Type B pancreatic cell (in vitro differentiated cells): Measurements from ENCODE around the gene ABHD14A. TPM values are rescaled to one million over a fixed set of nuclear protein-coding genes. Genes with fewer than 3 reads are reported as not detected.

Experiments used
- DNase-seq: peaks from one replicate; pipeline ENCODE4 v3.0.0; 2021; ENCODE audit warnings: mixed read lengths; ENCODE audit not compliant: unreplicated experiment; ENCODE audit errors: extremely low spot score
- H3K27ac Mint-ChIP-seq: 2 replicates; pipeline ENCODE4 v1.8.0; 2021; ENCODE audit warnings: mild to moderate bottlenecking, mixed read lengths
- H3K27me3 Mint-ChIP-seq: 2 replicates; pipeline ENCODE4 v1.8.0; 2021; ENCODE audit warnings: mixed read lengths
- H3K36me3 Mint-ChIP-seq: 2 replicates; pipeline ENCODE4 v1.8.0; 2021; ENCODE audit warnings: mixed read lengths
- H3K4me1 Mint-ChIP-seq: one replicate; pipeline ENCODE4 v1.8.0; 2021; ENCODE audit warnings: mixed read lengths; ENCODE audit not compliant: unreplicated experiment
- H3K4me3 Mint-ChIP-seq: 2 replicates; pipeline ENCODE4 v1.8.0; 2021; ENCODE audit warnings: mild to moderate bottlenecking, mixed read lengths
- H3K9me3 Mint-ChIP-seq: 2 replicates; pipeline ENCODE4 v1.8.0; 2021; ENCODE audit warnings: mixed read lengths
- total RNA-seq: library from RNA; stranded (reverse); gene quantifications from 2 replicates; pipeline ENCODE4 v1.2.1, GENCODE V29; 2021; ENCODE audit warnings: low replicate concordance
- TF ChIP-seq, protein P1 (sequence below): fragments of 200-600 bp; sonication (generic); conservative IDR thresholded peaks from 2 replicates; pipeline ENCODE4 v1.5.0; 2021; ENCODE audit warnings: antibody characterized with exemption, mild to moderate bottlenecking

Gene ABHD14A
- total RNA-seq, 1 donor from 2014 or later: 16.6 TPM

GRCh38 chr3:52007291-52007690, 32.4 kb downstream of the ABHD14A start:
- TF ChIP-seq, protein P1, sequence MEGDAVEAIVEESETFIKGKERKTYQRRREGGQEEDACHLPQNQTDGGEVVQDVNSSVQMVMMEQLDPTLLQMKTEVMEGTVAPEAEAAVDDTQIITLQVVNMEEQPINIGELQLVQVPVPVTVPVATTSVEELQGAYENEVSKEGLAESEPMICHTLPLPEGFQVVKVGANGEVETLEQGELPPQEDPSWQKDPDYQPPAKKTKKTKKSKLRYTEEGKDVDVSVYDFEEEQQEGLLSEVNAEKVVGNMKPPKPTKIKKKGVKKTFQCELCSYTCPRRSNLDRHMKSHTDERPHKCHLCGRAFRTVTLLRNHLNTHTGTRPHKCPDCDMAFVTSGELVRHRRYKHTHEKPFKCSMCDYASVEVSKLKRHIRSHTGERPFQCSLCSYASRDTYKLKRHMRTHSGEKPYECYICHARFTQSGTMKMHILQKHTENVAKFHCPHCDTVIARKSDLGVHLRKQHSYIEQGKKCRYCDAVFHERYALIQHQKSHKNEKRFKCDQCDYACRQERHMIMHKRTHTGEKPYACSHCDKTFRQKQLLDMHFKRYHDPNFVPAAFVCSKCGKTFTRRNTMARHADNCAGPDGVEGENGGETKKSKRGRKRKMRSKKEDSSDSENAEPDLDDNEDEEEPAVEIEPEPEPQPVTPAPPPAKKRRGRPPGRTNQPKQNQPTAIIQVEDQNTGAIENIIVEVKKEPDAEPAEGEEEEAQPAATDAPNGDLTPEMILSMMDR: no peak
- no peak for DNase-seq
- peaks cover 16% of the 10 kb centered on the region for H3K4me1 Mint-ChIP-seq
- H3K27me3 Mint-ChIP-seq: peaks cover 4% of the 10 kb centered on the region
- H3K9me3 Mint-ChIP-seq: no peaks in the 10 kb centered on the region
- H3K27ac Mint-ChIP-seq: no peak overlapping the region
- no peaks in the 10 kb centered on the region for H3K36me3 Mint-ChIP-seq
- no peak overlapping the region for H3K4me3 Mint-ChIP-seq

- Mint-ChIP-seq H3K27ac (no peak overlapping the region), H3K36me3 (no peaks in the 10 kb centered on the region), H3K9me3 (no peaks in the 10 kb centered on the region), H3K4me3 (no peak overlapping the region), H3K27me3 (peaks cover 4% of the 10 kb centered on the region), H3K4me1 (peaks cover 7% of the 10 kb centered on the region)
- TF ChIP-seq, protein P1: no peak
- no peak for DNase-seq
These were observed 35.6 kb downstream of the ABHD14A start for GRCh38 chr3:52010431-52010830.

- H3K4me3 Mint-ChIP-seq: no peak overlapping the region
- H3K36me3 Mint-ChIP-seq: no peaks in the 10 kb centered on the region
- peaks cover 4% of the 10 kb centered on the region for H3K27me3 Mint-ChIP-seq
- DNase-seq: no peak
- TF ChIP-seq, protein P1: no peak
- H3K27ac Mint-ChIP-seq: no peak overlapping the region
- no peaks in the 10 kb centered on the region for H3K9me3 Mint-ChIP-seq
- H3K4me1 Mint-ChIP-seq: peaks cover 10% of the 10 kb centered on the region
These were observed 37.8 kb downstream of the ABHD14A start for GRCh38 chr3:52012699-52013098.

GRCh38 chr3:52013802-52014598, 39.1 kb downstream of the ABHD14A start:
- Mint-ChIP-seq H3K4me1 (peaks cover 10% of the 10 kb centered on the region), H3K27me3 (peaks cover 4% of the 10 kb centered on the region), H3K4me3 (no peak overlapping the region), H3K27ac (no peak overlapping the region), H3K9me3 (no peaks in the 10 kb centered on the region), H3K36me3 (no peaks in the 10 kb centered on the region)
- TF ChIP-seq, protein P1: no peak
- DNase-seq: no peak

DNA sequence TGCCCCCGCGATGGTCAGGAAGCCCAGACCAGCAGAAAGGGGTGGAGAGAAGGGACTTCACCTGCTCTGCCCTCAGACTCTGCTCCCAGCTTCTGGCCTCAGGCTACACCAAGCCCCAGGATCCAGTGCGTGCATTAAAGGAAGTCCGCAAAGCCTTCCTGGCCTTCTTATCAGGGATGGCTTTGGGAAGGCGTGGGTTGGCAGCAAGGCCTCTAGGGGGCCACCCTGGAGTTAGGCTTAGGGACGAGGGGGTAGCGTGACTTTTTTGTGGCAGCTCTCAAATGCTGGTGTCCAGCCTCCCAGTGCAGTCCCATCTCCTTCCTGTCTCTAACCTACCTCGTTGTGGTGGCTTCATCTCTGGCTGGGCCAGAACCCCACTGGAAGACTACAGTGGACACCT, 39.7 kb downstream of the ABHD14A start:
- no peaks in the 10 kb centered on the region for H3K9me3 Mint-ChIP-seq
- no peak for DNase-seq
- H3K27ac Mint-ChIP-seq: no peak overlapping the region

More for the DNA sequence above, 39.7 kb downstream of the ABHD14A start:
- Mint-ChIP-seq H3K36me3 (no peaks in the 10 kb centered on the region), H3K4me3 (no peak overlapping the region), H3K27me3 (peaks cover 4% of the 10 kb centered on the region), H3K4me1 (peaks cover 10% of the 10 kb centered on the region)
- TF ChIP-seq, protein P1: peak; percentile 66
